ENCODE measurements around the gene ATE1.

ATE1 gene

GRCh38 chr10:121899727-121900126 lies 28.1 kb downstream of the ATE1 start:
- ATAC-seq: no peak
- TF ChIP-seq PPARA (CRISPR knock-in tag; IDR thresholded peaks at IDR 0.05; ENCODE audit: borderline replicate concordance) (no peak), ZNF8 (CRISPR knock-in tag; IDR thresholded peaks at IDR 0.05) (no peak), ZNF565 (CRISPR knock-in tag; conservative IDR thresholded peaks at IDR 0.05; ENCODE audit: low read depth) (no peak), SNAI2 (CRISPR knock-in tag; IDR thresholded peaks at IDR 0.05) (no peak), CSDC2 (CRISPR knock-in tag; IDR thresholded peaks at IDR 0.05) (no peak), POU6F1 (CRISPR knock-in tag; IDR thresholded peaks at IDR 0.05; ENCODE audit: borderline replicate concordance, low read depth) (no peak)

GRCh38 chr10:121891103-121891502 lies 36.7 kb downstream of the ATE1 start:
- TF ChIP-seq CREB5 (CRISPR knock-in tag; IDR thresholded peaks at IDR 0.05; ENCODE audit: low read depth) (no peak), TCF4 (CRISPR knock-in tag; IDR thresholded peaks at IDR 0.05; ENCODE audit: borderline replicate concordance) (no peak), ZFP30 (CRISPR knock-in tag; IDR thresholded peaks at IDR 0.05) (no peak), OSR1 (CRISPR knock-in tag; IDR thresholded peaks at IDR 0.05) (no peak), ZC3H10 (CRISPR knock-in tag; IDR thresholded peaks at IDR 0.05) (no peak), ZNF8 (CRISPR knock-in tag; IDR thresholded peaks at IDR 0.05) (no peak), ARNTL (CRISPR knock-in tag; IDR thresholded peaks at IDR 0.05; ENCODE audit: borderline replicate concordance, low read depth) (no peak), ZNF70 (CRISPR knock-in tag; IDR thresholded peaks at IDR 0.05) (no peak), SNAI2 (CRISPR knock-in tag; IDR thresholded peaks at IDR 0.05) (no peak), GLIS3 (CRISPR knock-in tag; IDR thresholded peaks at IDR 0.05) (no peak), ZNF565 (CRISPR knock-in tag; conservative IDR thresholded peaks at IDR 0.05; ENCODE audit: low read depth) (no peak), BACH2 (CRISPR knock-in tag; IDR thresholded peaks at IDR 0.05; ENCODE audit: borderline replicate concordance) (no peak), CSRNP3 (CRISPR knock-in tag; IDR thresholded peaks at IDR 0.05) (no peak), POU6F1 (CRISPR knock-in tag; IDR thresholded peaks at IDR 0.05; ENCODE audit: borderline replicate concordance, low read depth) (no peak), PPARA (CRISPR knock-in tag; IDR thresholded peaks at IDR 0.05; ENCODE audit: borderline replicate concordance) (no peak), TOX (CRISPR knock-in tag; IDR thresholded peaks at IDR 0.05; ENCODE audit: borderline replicate concordance) (no peak)
- TF ChIP-seq, protein P1, sequence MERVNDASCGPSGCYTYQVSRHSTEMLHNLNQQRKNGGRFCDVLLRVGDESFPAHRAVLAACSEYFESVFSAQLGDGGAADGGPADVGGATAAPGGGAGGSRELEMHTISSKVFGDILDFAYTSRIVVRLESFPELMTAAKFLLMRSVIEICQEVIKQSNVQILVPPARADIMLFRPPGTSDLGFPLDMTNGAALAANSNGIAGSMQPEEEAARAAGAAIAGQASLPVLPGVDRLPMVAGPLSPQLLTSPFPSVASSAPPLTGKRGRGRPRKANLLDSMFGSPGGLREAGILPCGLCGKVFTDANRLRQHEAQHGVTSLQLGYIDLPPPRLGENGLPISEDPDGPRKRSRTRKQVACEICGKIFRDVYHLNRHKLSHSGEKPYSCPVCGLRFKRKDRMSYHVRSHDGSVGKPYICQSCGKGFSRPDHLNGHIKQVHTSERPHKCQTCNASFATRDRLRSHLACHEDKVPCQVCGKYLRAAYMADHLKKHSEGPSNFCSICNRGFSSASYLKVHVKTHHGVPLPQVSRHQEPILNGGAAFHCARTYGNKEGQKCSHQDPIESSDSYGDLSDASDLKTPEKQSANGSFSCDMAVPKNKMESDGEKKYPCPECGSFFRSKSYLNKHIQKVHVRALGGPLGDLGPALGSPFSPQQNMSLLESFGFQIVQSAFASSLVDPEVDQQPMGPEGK (CRISPR knock-in tag; IDR thresholded peaks at IDR 0.05; ENCODE audit: borderline replicate concordance): no peak
- ATAC-seq: no peak

DNA sequence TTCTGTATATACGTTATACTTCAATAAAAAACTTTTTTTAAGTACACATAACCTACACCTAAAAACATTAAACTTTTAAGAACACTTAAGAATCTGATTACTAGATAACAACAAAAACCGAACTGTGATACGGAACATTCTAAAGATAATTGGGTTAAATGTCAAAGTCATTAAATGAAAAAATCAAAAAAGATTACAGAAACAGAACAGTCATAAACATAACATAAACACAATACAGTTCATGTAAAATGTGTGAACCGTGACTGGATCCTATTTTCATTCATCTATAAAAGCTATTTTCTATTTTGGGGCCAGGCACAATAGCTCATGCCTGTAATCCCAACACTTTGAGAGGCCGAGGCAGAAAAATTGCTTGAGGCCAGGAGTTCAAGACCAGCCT lies 38.6 kb downstream of the ATE1 start:
- no peak for TF ChIP-seq CREB5 (CRISPR knock-in tag; IDR thresholded peaks at IDR 0.05; ENCODE audit: low read depth)
- TF ChIP-seq TOX (CRISPR knock-in tag; IDR thresholded peaks at IDR 0.05; ENCODE audit: borderline replicate concordance): no peak
- no peak for TF ChIP-seq OSR1 (CRISPR knock-in tag; IDR thresholded peaks at IDR 0.05)
- no peak for TF ChIP-seq ZFP30 (CRISPR knock-in tag; IDR thresholded peaks at IDR 0.05)
- no peak for TF ChIP-seq BACH2 (CRISPR knock-in tag; IDR thresholded peaks at IDR 0.05; ENCODE audit: borderline replicate concordance)
- TF ChIP-seq ZNF70 (CRISPR knock-in tag; IDR thresholded peaks at IDR 0.05): no peak
- TF ChIP-seq ZNF8 (CRISPR knock-in tag; IDR thresholded peaks at IDR 0.05): no peak
- no peak for TF ChIP-seq PPARA (CRISPR knock-in tag; IDR thresholded peaks at IDR 0.05; ENCODE audit: borderline replicate concordance)
- TF ChIP-seq GLIS3 (CRISPR knock-in tag; IDR thresholded peaks at IDR 0.05): no peak
- no peak for ATAC-seq

Data from SK-N-SH treated with all-trans-retinoic acid at 6 μM for 48 hours (cell line).